DMS114 treated with DMSO at 0.1 percent for 48 hours (cell line): ENCODE results near the gene KRT16.
"Not testable (repeated sequence)": the region's sequence is repeated elsewhere in the genome, so short reads cannot be mapped to it uniquely, and the experiment has no call there.

Experiments
- DNase-seq: peaks from one replicate; lab custom pipeline; 2025; ENCODE audit not compliant: unreplicated experiment; lab: John Stamatoyannopoulos, UW

The KRT16 gene

GRCh38 chr17:41612376-41613160 is at the start of gene KRT16:
Gene KRT16 (minus strand): TSS chr17:41612767. CDS start chr17:41612688, 79 bp downstream.
- not testable (repeated sequence) for DNase-seq

- DNase-seq, result no peak
Observed at GRCh38 chr17:41660221-41660711, 47.7 kb upstream of the KRT16 start.

- DNase-seq, result no peak
Observed at GRCh38 chr17:41659427-41660212, 47.1 kb upstream of the KRT16 start.

GRCh38 chr17:41658846-41659245 is 46.3 kb upstream of the KRT16 start:
- no peak for DNase-seq

GRCh38 chr17:41657936-41658335 is 45.4 kb upstream of the KRT16 start:
- DNase-seq, result no peak

GRCh38 chr17:41657176-41657754 is 44.7 kb upstream of the KRT16 start:
- no peak for DNase-seq

GRCh38 chr17:41656249-41657023 is 43.9 kb upstream of the KRT16 start:
- DNase-seq, result no peak

- DNase-seq, result no peak
Observed at GRCh38 chr17:41655611-41656111, 43.1 kb upstream of the KRT16 start.

- no peak for DNase-seq
Observed at GRCh38 chr17:41654678-41655607, 42.4 kb upstream of the KRT16 start.

GRCh38 chr17:41653892-41654677 is 41.5 kb upstream of the KRT16 start:
- no peak for DNase-seq

- no peak for DNase-seq
Observed at GRCh38 chr17:41653421-41653820, 40.9 kb upstream of the KRT16 start.

- no peak for DNase-seq
Observed at GRCh38 chr17:41652461-41652970, 39.9 kb upstream of the KRT16 start.

GRCh38 chr17:41651625-41652460 is 39.3 kb upstream of the KRT16 start:
- DNase-seq, result no peak

GRCh38 chr17:41650794-41651624 is 38.4 kb upstream of the KRT16 start:
- no peak for DNase-seq

GRCh38 chr17:41649923-41650519 is 37.5 kb upstream of the KRT16 start:
- DNase-seq, result no peak

GRCh38 chr17:41648411-41649195 is 36.0 kb upstream of the KRT16 start:
- peak; percentile 58 for DNase-seq
